Measurements from ENCODE around the gene TAS1R2. TPM values are rescaled to one million over a fixed set of nuclear protein-coding genes. Genes with fewer than 3 reads are reported as not detected.

TAS1R2 gene
- total and polyA plus RNA-seq, 2 of the 8 experiments (the other 6 are each of a cell fraction or from before 2014, with no cell fraction given) = not detected

DNA sequence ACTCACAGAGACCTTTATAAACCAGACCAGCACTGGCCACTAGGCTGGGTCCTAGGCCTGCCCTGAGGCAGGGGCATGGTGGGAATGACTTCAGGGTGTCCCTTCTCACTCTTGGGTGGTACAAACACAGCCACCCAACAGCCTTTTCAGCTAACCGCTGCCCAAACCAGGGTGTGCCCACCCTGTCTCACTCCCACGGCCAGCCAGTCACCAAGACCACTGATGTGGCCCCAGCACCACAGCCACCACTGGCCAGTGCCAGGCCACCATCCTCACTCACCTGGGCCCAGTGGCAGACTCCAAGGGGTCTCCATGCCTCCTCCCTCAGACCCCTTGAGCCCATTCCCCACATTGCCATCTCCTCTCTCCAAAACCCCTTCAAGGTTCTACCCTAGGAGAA, 27.8 kb downstream of the TAS1R2 start:
- Histone ChIP-seq H2BK12ac (ENCODE audit: low read depth, low read length) (no peak overlapping the region), H3K79me1 (ENCODE audit: low read depth, low read length) (no peaks in the 10 kb centered on the region), H3K27me3 (replicated peaks in 1 of 4; ENCODE audit: control insufficient read depth in 3 of 4, extremely low read depth in 1 of 4, insufficient read depth in 3 of 4, low read length in 3 of 4) (peaks cover 0 to 10% (median 2%) of the 10 kb centered on the region in 4 experiments; a peak in 3 of 7 replicates), H3K9me3 (ENCODE audit: insufficient read depth in 2 of 2, low read depth in 1 of 2, low read length in 1 of 2) (peaks cover 19 to 23% of the 10 kb centered on the region in 2 experiments), H2BK5ac (ENCODE audit: low read depth, low read length) (no peak overlapping the region), H3K23me2 (ENCODE audit: low read depth, low read length) (no peaks in the 10 kb centered on the region), H3K9ac (replicated peaks in 1 of 4; ENCODE audit: extremely low read depth in 1 of 4, low read depth in 3 of 4, low read length in 3 of 4) (no peak overlapping the region), H3K23ac (ENCODE audit: insufficient read length) (no peak overlapping the region), H3K4me1 (replicated peaks in 1 of 4; ENCODE audit: control insufficient read depth in 3 of 4, insufficient read depth in 4 of 4, low read length in 3 of 4) (no peaks in the 10 kb centered on the region), H4K8ac (ENCODE audit: extremely low read depth, insufficient read depth, low read length) (no peak overlapping the region), H3K4me3 (ENCODE audit: extremely low read depth in 1 of 4, insufficient read depth in 2 of 4, low read depth in 3 of 4, low read length in 4 of 4) (no peak overlapping the region), H3K4me2 (ENCODE audit: insufficient read depth in 1 of 2, low read depth in 2 of 2, low read length in 2 of 2) (no peak overlapping the region), H3K18ac (ENCODE audit: extremely low read depth, low read length) (no peak overlapping the region), H3K27ac (ENCODE audit: low read depth, low read length) (no peak overlapping the region), H3K36me3 (ENCODE audit: control insufficient read depth in 2 of 4, insufficient read depth in 4 of 4, low read length in 3 of 4) (no peaks in the 10 kb centered on the region), H2BK120ac (replicated peaks; ENCODE audit: low read depth, low read length) (no peak overlapping the region), H2BK15ac (ENCODE audit: low read length) (no peak overlapping the region), H3K79me2 (ENCODE audit: control insufficient read depth in 1 of 2, insufficient read depth in 2 of 2, low read length in 2 of 2) (no peaks in the 10 kb centered on the region), H3K14ac (ENCODE audit: insufficient read length) (no peak overlapping the region), H4K20me1 (replicated peaks in 1 of 2; ENCODE audit: control insufficient read depth in 1 of 2, insufficient read depth in 2 of 2, low read length in 2 of 2) (no peaks in the 10 kb centered on the region), H3K56ac (replicated peaks; ENCODE audit: insufficient read length, low read depth, low read length) (no peak overlapping the region), H4K91ac (replicated peaks; ENCODE audit: insufficient read length, low read length) (no peak overlapping the region), H2AK5ac (ENCODE audit: low read depth, low read length) (no peak overlapping the region), H2BK20ac (ENCODE audit: low read length) (no peak overlapping the region), H4K5ac (ENCODE audit: insufficient read length, low read depth, low read length) (no peak overlapping the region), H3K4ac (replicated peaks; ENCODE audit: insufficient read length, low read depth, low read length) (no peak overlapping the region), H2AFZ (ENCODE audit: low read length) (no peak overlapping the region)
- no peak for DNase-seq (ENCODE audit: low read depth in 1 of 2, low spot score in 2 of 2)
- CTCF ChIA-PET (ENCODE audit: partially characterized antibody) = no interaction called here
- FAIRE-seq = no peak
- POLR2A ChIA-PET (ENCODE audit: partially characterized antibody) = interaction anchor here (0.8 kb wide), 1 partner anchor 114 kb away, joined by 3 read pairs; no protein-coding TSS in a partner anchor
- 88% methylated on average over 2 of the region's 2 CpGs; no CpG with 5 or more reads in 1 of the 2 experiments for WGBS, 2 experiments (ENCODE audit: extremely low coverage in 1 of 2, insufficient coverage in 1 of 2, insufficient read length in 1 of 2, insufficient replicate concordance in 2 of 2, low coverage in 1 of 2, low lambda C conversion rate in 2 of 2, missing lambda C conversion rate in 1 of 2)
- no peak for TF ChIP-seq SAP30 (IDR thresholded peaks at IDR 0.05; ENCODE audit: insufficient read depth, insufficient replicate concordance, low read length)
- TF ChIP-seq, protein P1, sequence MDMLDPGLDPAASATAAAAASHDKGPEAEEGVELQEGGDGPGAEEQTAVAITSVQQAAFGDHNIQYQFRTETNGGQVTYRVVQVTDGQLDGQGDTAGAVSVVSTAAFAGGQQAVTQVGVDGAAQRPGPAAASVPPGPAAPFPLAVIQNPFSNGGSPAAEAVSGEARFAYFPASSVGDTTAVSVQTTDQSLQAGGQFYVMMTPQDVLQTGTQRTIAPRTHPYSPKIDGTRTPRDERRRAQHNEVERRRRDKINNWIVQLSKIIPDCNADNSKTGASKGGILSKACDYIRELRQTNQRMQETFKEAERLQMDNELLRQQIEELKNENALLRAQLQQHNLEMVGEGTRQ (IDR thresholded peaks at IDR 0.05; ENCODE audit: low read length) = no peak
- no peak for TF ChIP-seq TEAD4 (IDR thresholded peaks at IDR 0.05; ENCODE audit: low read depth, low read length)
